ENCODE results near the gene RECK. TPM values are rescaled to one million over a fixed set of nuclear protein-coding genes. Genes with fewer than 3 reads are reported as not detected.
"Not testable (repeated sequence)": the region's sequence is repeated elsewhere in the genome, so short reads cannot be mapped to it uniquely, and the experiment has no call there.

RECK gene
- total RNA-seq, 1 experiment from 2014 or later: 10.1 TPM

GRCh38 chr9:36126016-36126730 lies 89.5 kb downstream of the RECK start:
- Histone ChIP-seq H3K27me3 (no peaks in the 10 kb centered on the region), H3K4me1 (no peaks in the 10 kb centered on the region), H3K9me3 (replicated peaks) (no peaks in the 10 kb centered on the region), H3K4me3 (no peak overlapping the region), H3K36me3 (no peaks in the 10 kb centered on the region), H3K27ac (no peak overlapping the region)
- DNase-seq: no peak

DNA sequence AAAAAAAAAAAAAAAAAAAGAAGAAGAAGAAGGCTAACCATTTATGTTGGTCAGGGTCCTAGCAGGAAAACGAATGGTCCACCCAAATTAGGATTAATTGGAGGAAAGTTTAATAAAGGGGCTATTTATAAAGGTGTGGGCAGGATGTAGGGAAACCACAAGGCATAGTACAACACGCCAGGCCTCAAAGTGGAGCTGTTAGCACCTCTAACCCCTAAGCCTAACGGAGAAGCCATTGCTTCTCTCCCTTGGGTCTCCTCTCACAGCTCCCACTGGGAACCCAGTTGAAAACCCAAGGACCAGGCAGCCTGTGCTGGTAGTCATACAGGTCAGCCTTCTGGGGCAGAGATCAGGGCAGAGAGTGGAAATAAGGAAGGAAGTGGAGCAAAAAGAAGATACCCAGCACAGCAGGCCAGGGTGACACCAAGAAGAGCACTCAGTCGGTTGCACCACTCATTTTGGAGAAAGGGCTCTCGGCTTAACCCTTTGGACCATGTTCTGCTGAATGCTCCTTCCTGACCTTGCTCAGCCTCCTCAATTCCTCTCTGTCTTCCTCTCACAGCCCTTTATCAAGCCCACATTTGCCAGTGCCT lies 91.0 kb downstream of the RECK start:
- Histone ChIP-seq H3K27me3 (no peaks in the 10 kb centered on the region), H3K36me3 (no peaks in the 10 kb centered on the region), H3K9me3 (replicated peaks) (no peaks in the 10 kb centered on the region), H3K27ac (no peak overlapping the region), H3K4me3 (no peak overlapping the region), H3K4me1 (no peaks in the 10 kb centered on the region)
- DNase-seq: no peak

DNA sequence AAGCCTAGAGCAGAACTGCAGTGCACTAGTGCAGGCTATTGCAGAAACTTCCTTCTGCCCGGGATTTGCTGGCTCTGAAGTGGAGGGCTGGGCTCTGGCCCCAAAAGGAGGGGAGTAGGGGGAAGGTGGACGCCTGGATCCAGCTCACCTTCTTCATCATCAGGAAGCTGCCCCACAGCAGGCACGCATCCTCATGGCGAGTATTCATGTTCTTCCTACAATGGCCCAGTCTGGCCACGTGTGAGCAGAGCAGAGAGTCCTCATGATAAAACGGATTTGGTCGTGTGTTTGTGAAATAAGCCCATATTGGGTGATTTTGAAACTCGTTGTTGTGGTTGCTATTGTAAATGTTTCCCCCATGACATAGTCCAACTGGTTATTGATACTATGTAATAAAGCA lies 91.6 kb downstream of the RECK start:
- no peaks in the 10 kb centered on the region for H3K9me3 ChIP-seq (replicated peaks)
- H3K4me1 ChIP-seq: no peaks in the 10 kb centered on the region
- no peak for DNase-seq
- H3K27me3 ChIP-seq: no peaks in the 10 kb centered on the region
- H3K4me3 ChIP-seq: no peak overlapping the region
- H3K36me3 ChIP-seq: no peaks in the 10 kb centered on the region
- no peak overlapping the region for H3K27ac ChIP-seq

DNA sequence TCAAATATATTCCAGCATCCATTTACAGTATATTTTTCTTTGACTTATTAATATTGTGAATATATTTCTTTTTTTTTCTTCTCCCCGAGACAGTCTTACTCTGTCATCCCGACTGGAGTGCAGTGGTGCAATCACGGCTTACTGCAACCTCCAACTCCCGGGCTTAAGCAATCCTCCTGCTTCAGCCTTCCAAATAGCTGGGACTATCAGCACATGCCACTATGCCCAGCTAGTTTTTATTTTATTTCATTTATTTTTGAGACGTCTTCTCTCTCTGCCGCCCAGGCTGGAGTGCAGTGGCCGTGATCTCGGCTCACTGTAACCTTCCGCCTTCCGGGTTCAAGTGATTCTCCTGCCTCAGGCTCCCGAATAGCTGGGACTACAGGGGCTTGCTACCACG lies 92.4 kb downstream of the RECK start:
- Histone ChIP-seq H3K9me3 (replicated peaks) (no peaks in the 10 kb centered on the region), H3K27ac (no peak overlapping the region), H3K36me3 (no peaks in the 10 kb centered on the region), H3K27me3 (no peaks in the 10 kb centered on the region), H3K4me3 (no peak overlapping the region), H3K4me1 (no peaks in the 10 kb centered on the region)
- DNase-seq: no peak

DNA sequence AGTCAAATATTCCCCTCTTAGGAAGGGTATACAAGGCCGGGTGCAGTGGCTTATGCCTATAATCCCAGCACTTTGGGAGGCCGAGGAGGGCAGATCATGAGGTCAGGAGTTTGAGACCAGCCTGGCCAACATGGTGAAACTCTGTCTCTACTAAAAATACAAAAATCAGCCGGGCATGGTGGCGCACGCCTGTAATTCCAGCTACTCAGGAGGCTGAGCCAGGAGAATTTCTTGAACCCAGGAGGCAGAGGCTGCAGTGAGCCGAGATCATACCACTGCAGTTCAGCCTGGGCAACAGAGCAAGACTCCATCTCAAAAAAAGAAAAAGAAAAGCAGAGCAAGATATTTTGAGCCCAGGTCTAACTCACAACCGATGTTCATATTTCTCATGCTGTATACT lies 95.0 kb downstream of the RECK start:
- not testable (repeated sequence) for H3K9me3 ChIP-seq (replicated peaks); H3K4me3 ChIP-seq; DNase-seq; H3K27ac ChIP-seq; H3K36me3 ChIP-seq; H3K4me1 ChIP-seq; H3K27me3 ChIP-seq

DNA sequence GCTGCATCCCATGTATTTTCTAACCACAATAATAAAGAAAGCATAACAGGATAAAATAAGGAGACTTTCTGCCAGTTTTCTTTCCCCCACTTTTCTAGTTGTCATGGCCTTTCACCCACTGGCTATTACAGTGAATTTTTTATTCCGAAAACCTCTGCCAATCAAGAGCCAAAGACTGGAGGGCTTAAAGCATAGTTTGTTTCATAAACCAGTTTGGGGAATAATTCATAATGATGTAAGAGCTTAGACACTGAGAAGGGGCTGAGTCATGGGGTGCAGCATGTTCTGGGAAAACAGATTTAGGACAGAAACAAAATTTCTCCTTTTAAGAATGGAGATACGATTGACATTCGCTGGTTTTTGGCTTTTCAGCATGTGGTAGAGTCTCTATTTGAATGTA lies 95.4 kb downstream of the RECK start:
- H3K4me3 ChIP-seq: no peak overlapping the region
- H3K9me3 ChIP-seq (replicated peaks): no peaks in the 10 kb centered on the region
- no peaks in the 10 kb centered on the region for H3K27me3 ChIP-seq
- H3K36me3 ChIP-seq: no peaks in the 10 kb centered on the region
- DNase-seq: no peak
- H3K4me1 ChIP-seq: no peaks in the 10 kb centered on the region
- no peak overlapping the region for H3K27ac ChIP-seq

DNA sequence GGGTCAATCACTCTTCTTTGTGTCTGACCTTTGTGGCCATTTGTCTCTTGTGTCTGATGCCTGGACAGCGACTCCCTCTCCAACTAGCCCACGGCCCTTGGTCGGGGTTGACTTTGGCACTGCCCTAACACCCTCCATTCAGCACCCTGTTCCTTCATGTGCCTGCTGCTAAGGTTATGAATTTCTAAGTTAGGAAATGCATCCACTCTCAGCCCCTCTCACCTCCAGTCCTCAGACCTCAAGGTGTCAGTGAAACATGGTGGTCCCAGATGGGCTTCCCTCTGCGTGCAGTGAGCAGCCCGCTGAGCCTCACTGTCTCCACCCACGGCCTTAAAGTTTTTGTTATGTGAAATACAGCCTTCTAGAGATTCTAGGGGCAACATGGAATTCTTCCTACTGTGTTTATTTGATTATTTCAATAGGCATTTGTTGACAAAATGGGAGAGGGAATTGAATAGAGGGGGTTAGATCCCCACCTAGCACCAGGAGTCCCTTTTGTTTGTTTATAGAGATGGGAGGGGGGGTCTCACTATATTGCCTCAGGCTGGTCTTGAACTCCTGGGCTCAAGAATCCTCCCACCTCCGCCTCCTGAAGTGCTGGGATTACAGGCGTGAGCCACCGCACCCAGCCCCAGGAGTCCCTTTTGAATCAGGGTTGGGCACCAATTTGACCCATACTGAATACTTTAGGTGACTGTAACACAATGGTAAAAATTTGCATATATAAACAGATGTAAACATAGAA lies 98.2 kb downstream of the RECK start:
- Histone ChIP-seq H3K9me3 (replicated peaks) (no peaks in the 10 kb centered on the region), H3K4me1 (0 out of 2 replicates have a peak, but pooled peaks cover 3% of the 10 kb centered on the region), H3K4me3 (no peak overlapping the region), H3K27me3 (no peaks in the 10 kb centered on the region), H3K36me3 (no peaks in the 10 kb centered on the region), H3K27ac (no peak overlapping the region)
- no peak for DNase-seq

DNA sequence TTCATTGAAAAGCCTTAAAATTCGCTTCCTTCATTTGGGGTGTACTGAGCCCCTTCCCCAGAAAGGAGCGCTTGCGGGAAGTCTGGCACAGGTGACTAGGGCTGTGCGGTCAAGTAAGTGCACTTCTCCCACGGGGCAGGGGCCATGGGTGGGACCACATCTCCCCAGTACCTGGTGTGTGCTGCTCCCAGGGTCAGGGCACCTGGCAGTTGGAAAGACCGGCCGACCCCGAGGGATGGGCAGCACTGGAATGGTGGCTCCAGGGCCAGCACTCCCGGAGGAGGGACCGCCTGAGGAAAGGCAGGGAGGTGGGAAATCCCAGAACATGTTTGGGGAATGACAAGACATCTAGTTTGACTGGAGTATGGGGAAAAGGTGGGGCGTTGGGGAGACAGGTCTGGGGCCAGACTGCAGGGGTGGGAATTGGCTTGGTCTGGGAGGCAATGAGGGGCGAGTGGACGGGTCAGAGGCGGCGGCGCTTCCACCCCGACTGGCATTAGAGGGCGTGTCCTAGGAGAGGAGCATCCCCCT lies 99.1 kb downstream of the RECK start:
- H3K4me1 ChIP-seq: 0 out of 2 replicates have a peak, but pooled peaks cover 3% of the 10 kb centered on the region
- peak overlapping the region; percentile 75 for H3K4me3 ChIP-seq
- H3K27me3 ChIP-seq: no peaks in the 10 kb centered on the region
- H3K27ac ChIP-seq: no peak overlapping the region; the same call in 1 of the 2 replicates
- no peaks in the 10 kb centered on the region for H3K36me3 ChIP-seq
- DNase-seq: no peak
- no peaks in the 10 kb centered on the region for H3K9me3 ChIP-seq (replicated peaks)

- no peaks in the 10 kb centered on the region for H3K36me3 ChIP-seq
- H3K4me1 ChIP-seq: 0 out of 2 replicates have a peak, but pooled peaks cover 3% of the 10 kb centered on the region
- peak within 1 kb of the TSS; percentile 45; the same call in 1 of the 2 replicates for H3K27ac ChIP-seq
- H3K4me3 ChIP-seq: peak within 1 kb of the TSS; percentile 75
- DNase-seq: peak; percentile 76 to 80
- no peaks in the 10 kb centered on the region for H3K27me3 ChIP-seq
- no peaks in the 10 kb centered on the region for H3K9me3 ChIP-seq (replicated peaks)
Measured at GRCh38 chr9:36136272-36136893, 99.7 kb downstream of the RECK start, which contains the start of gene GLIPR2. GLIPR2 (plus strand) TSS chr9:36136733; CDS start chr9:36136779, 46 bp downstream.

DNA sequence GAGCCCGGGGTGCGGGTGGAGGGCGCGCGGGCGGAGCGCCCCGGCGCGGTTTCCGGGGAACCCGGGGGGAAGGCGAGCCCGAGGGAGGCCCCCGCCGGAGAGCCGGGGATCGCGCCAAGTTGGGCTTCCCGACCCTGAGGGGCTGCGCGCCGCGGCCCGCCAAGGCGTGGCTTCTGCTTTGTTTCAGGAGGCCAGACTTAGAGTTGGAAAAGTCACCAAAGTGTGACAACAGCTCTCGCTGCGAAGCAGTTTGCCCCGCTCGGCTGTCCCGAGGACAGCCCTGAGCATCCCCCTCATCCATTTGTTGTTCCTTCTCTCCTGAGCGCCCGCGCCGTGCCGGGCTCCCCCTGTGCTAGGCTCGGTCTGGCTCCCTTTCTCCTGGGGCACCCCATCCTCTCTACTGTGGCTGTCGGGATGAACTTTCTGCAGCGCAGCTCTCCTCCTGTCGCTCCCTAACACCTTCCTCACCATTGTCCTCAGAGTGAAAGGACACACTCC lies 100.2 kb downstream of the RECK start:
- 0 out of 2 replicates have a peak, but pooled peaks cover 3% of the 10 kb centered on the region for H3K4me1 ChIP-seq
- DNase-seq: peak; percentile 26 to 39
- peak overlapping the region; percentile 75 for H3K4me3 ChIP-seq
- H3K27ac ChIP-seq: peak overlapping the region; percentile 19; the same call in 1 of the 2 replicates
- H3K27me3 ChIP-seq: no peaks in the 10 kb centered on the region
- no peaks in the 10 kb centered on the region for H3K36me3 ChIP-seq
- H3K9me3 ChIP-seq (replicated peaks): no peaks in the 10 kb centered on the region

DNA sequence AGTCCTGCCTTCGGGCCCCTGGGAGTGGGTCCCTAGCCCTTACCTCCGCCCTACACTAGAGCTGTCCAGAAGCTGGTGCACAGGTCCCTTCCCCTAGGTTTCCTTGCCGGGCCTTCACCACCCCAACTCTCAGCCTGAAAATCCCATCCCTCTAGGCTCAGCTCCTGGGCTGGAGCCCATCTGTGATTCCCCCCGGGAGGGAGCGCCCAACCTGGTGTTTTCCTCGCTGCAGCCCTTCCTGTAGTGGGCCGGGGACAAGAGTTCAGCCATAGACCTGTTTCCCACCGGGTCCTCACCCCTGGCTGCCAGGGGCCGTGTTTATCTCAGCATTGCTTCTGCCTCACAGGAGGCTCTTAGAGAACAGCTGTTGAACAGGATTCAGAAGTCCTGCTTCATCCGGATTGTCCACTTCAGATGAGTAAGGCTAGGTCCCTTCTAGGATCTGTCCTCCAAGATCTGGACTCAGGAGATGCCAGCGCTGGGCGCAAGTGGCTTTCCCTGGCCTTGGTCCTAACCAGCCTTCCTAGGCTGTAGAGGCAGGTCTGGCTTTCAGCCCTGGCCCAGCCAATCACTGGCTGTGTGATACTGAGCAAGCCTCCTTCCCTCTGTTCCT lies 100.8 kb downstream of the RECK start:
- Histone ChIP-seq H3K9me3 (replicated peaks) (no peaks in the 10 kb centered on the region), H3K27me3 (no peaks in the 10 kb centered on the region), H3K4me3 (peak overlapping the region; percentile 75), H3K4me1 (0 out of 2 replicates have a peak, but pooled peaks cover 3% of the 10 kb centered on the region), H3K36me3 (no peaks in the 10 kb centered on the region), H3K27ac (no peak overlapping the region; the same call in 1 of the 2 replicates)
- DNase-seq: peak; percentile 33 to 58

GRCh38 chr9:36138496-36138895 lies 101.8 kb downstream of the RECK start:
- Histone ChIP-seq H3K4me1 (0 out of 2 replicates have a peak, but pooled peaks cover 3% of the 10 kb centered on the region), H3K27ac (no peak overlapping the region), H3K4me3 (no peak overlapping the region), H3K27me3 (no peaks in the 10 kb centered on the region), H3K9me3 (replicated peaks) (no peaks in the 10 kb centered on the region), H3K36me3 (no peaks in the 10 kb centered on the region)
- DNase-seq: no peak

DNA sequence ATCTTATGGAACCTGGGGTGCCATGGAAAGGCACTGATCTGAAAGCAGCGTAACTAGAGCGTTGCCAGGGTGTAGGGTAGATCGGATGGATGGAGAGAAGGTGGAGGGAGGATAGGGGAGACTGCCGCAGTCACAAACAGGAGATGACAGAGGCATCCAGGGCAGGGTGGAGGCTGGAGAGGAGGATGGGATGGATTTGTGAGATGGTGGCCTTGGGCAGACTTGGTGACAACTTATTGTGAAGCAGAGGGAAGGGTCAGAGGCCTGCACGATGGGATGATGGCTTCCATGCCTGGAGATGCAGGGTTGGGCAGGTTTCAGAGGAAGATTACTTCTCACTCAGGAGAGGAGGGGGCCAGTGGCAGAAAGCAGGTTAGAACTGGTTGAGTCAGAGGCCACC lies 102.2 kb downstream of the RECK start:
- H3K27me3 ChIP-seq: no peaks in the 10 kb centered on the region
- no peak overlapping the region for H3K4me3 ChIP-seq
- H3K4me1 ChIP-seq: 0 out of 2 replicates have a peak, but pooled peaks cover 3% of the 10 kb centered on the region
- no peak for DNase-seq
- no peak overlapping the region for H3K27ac ChIP-seq
- no peaks in the 10 kb centered on the region for H3K36me3 ChIP-seq
- no peaks in the 10 kb centered on the region for H3K9me3 ChIP-seq (replicated peaks)
